ENCODE measurements around the gene MRPL11.
"Not testable (repeated sequence)": the region's sequence is repeated elsewhere in the genome, so short reads cannot be mapped to it uniquely, and the experiment has no call there.

- TF ChIP-seq CTCF, POLR2A (IDR thresholded peaks at IDR 0.05): not testable (repeated sequence)
These were observed 25.5 kb upstream of the MRPL11 start for GRCh38 chr11:66464116-66464515.

All from uterus (tissue), 2 donors.